B cell (primary cell): ENCODE measurements around the gene CRYAA.
"Not testable (repeated sequence)": the region's sequence is repeated elsewhere in the genome, so short reads cannot be mapped to it uniquely, and the experiment has no call there.

Experiments
- EZH2 ChIP-seq: IDR thresholded peaks from 2 replicates; pipeline ENCODE4 v1.6.1; 2012; ENCODE audit warnings: borderline replicate concordance, low read depth, mild to moderate bottlenecking, moderate library complexity, low read length; ENCODE audit not compliant: insufficient read depth, poor library complexity, severe bottlenecking
- TF ChIP-seq, protein P1 (sequence below): fragments of 200-600 bp; IDR thresholded peaks from one replicate; pipeline ENCODE4 v1.8.0; 2022; ENCODE audit warnings: antibody characterized with exemption, mild to moderate bottlenecking

DNA sequence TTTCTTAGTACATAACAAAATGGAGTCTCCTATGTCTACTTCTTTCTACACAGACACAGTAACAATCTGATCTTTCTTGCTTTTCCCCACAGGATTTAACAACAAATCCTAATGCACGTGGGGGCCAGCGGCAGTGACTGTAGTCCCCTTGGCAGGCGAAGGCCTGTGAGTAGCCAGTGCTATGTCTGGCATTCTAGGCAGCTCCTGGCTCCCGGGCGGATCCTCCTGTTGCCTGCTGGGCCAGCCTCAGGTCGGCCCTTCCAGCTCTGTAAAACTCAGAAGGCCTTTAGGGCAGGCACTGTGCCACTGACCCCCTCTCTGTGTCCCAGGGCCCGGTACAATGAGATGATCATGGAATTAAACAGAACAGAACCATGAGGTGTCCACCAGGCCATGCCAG, 20.8 kb upstream of the CRYAA start:
- TF ChIP-seq EZH2 = not testable (repeated sequence)
- TF ChIP-seq, protein P1, sequence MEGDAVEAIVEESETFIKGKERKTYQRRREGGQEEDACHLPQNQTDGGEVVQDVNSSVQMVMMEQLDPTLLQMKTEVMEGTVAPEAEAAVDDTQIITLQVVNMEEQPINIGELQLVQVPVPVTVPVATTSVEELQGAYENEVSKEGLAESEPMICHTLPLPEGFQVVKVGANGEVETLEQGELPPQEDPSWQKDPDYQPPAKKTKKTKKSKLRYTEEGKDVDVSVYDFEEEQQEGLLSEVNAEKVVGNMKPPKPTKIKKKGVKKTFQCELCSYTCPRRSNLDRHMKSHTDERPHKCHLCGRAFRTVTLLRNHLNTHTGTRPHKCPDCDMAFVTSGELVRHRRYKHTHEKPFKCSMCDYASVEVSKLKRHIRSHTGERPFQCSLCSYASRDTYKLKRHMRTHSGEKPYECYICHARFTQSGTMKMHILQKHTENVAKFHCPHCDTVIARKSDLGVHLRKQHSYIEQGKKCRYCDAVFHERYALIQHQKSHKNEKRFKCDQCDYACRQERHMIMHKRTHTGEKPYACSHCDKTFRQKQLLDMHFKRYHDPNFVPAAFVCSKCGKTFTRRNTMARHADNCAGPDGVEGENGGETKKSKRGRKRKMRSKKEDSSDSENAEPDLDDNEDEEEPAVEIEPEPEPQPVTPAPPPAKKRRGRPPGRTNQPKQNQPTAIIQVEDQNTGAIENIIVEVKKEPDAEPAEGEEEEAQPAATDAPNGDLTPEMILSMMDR = not testable (repeated sequence)
